ENCODE measurements around the gene TP53RK.

The TP53RK gene

DNA sequence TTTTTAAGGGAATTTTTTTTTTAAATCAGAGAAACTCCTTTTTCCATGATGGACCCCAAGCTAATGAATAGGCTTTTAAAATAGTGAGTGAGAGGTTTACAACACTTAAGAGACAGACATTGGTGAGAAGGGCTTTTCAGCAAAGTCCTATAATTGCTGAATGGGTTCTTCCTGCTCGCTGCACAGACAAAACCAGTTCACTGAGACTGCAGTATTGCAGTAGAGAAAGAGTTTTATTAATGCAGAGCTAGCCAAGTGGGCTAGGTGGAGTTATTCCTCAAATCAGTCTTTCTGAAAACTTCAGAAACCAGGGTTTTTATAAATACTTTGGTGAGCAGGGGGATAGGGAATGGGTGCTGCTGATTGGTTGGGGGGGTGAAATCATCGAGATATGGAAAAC, 17.0 kb upstream of the TP53RK start:
- no peak overlapping the region for H3K27ac ChIP-seq (ENCODE audit: low read depth, low read length)

DNA sequence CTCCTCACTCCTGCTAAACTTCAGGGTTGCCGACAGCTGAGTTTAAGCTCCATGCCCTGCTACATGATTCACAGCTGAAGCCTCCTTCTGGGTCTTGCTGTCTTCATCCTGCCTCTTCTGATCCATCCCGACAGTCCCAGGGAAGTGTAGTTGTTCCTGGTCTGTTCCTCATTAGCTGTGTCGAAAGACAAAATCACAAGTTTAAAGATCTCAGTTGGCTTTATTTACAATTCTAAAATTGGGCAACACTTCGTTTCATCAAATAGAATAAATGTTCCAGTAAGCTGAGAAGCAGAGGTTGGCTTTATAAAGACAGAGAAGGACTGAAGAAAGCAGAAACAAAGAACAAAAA, 16.1 kb upstream of the TP53RK start:
- peaks cover 4 to 13% of the 10 kb centered on the region in 2 donors for H3K27me3 ChIP-seq (ENCODE audit: control insufficient read depth in 1 of 2, insufficient read depth in 2 of 2, low read length in 2 of 2)
- no peak overlapping the region for H3K9ac ChIP-seq (ENCODE audit: low read depth in 1 of 2, low read length in 2 of 2)
- no peak overlapping the region for H3K27ac ChIP-seq (ENCODE audit: low read depth, low read length)
- no peaks in the 10 kb centered on the region for H3K36me3 ChIP-seq (ENCODE audit: control insufficient read depth in 1 of 2, insufficient read depth in 2 of 2, low read length in 2 of 2)
- H3K9me3 ChIP-seq (ENCODE audit: control insufficient read depth in 1 of 2, low read length in 2 of 2), result no peaks in the 10 kb centered on the region
- H3K4me1 ChIP-seq (ENCODE audit: control insufficient read depth in 1 of 2, insufficient read depth in 2 of 2, low read length in 2 of 2), result peaks cover 6% of the 10 kb centered on the region in 2 donors
- no peak overlapping the region for H3K4me3 ChIP-seq (ENCODE audit: low read depth in 1 of 2, low read length in 2 of 2)

More for the DNA sequence above, 17.0 kb upstream of the TP53RK start:
- no peak overlapping the region for H3K9ac ChIP-seq (ENCODE audit: low read depth in 1 of 2, low read length in 2 of 2)
- no peaks in the 10 kb centered on the region for H3K9me3 ChIP-seq (ENCODE audit: control insufficient read depth in 1 of 2, low read length in 2 of 2)
- no peaks in the 10 kb centered on the region for H3K36me3 ChIP-seq (ENCODE audit: control insufficient read depth in 1 of 2, insufficient read depth in 2 of 2, low read length in 2 of 2)
- H3K27me3 ChIP-seq (ENCODE audit: control insufficient read depth in 1 of 2, insufficient read depth in 2 of 2, low read length in 2 of 2), result peaks cover 6 to 16% of the 10 kb centered on the region in 2 donors
- peaks cover 9 to 10% of the 10 kb centered on the region in 2 donors for H3K4me1 ChIP-seq (ENCODE audit: control insufficient read depth in 1 of 2, insufficient read depth in 2 of 2, low read length in 2 of 2)
- no peak overlapping the region for H3K4me3 ChIP-seq (ENCODE audit: low read depth in 1 of 2, low read length in 2 of 2)

DNA sequence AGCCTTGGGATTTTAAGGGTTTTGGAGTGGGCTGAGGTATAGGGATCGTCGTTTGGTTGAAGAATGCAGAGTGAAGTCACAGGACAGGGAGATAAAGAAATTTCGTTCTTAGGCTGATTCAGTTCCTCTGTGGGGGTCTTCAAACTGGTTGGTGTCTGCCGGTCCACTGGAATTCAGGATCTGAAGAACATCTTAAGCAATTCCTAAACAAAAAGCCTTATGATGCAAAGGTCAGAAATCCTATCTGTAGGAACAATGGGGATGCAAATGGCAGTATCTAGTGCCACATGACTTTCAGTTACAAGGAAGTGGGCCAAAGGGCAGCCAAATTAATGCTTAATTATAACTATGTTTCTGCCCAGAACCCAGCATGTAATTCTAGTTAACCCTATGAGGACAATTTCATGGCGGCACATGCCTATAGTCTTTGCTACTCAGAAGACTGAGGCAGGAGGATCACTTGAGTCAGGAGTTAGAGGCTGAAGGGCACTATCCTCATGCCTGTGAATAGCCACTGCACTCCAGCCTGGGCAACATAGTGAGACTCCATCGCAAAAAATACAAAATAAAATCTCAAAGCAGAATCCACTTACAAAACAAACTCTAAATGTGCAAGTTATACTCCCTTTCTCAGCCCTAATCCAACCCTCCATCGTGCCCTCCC, 15.6 kb upstream of the TP53RK start:
- no peak overlapping the region for H3K4me3 ChIP-seq (ENCODE audit: low read depth in 1 of 2, low read length in 2 of 2)
- peaks cover 0 to 8% of the 10 kb centered on the region in 2 donors for H3K27me3 ChIP-seq (ENCODE audit: control insufficient read depth in 1 of 2, insufficient read depth in 2 of 2, low read length in 2 of 2)
- no peak overlapping the region for H3K27ac ChIP-seq (ENCODE audit: low read depth, low read length)
- H3K9me3 ChIP-seq (ENCODE audit: control insufficient read depth in 1 of 2, low read length in 2 of 2), result no peaks in the 10 kb centered on the region
- H3K4me1 ChIP-seq (ENCODE audit: control insufficient read depth in 1 of 2, insufficient read depth in 2 of 2, low read length in 2 of 2), result peaks cover under 1 to 4% of the 10 kb centered on the region in 2 donors
- H3K9ac ChIP-seq (ENCODE audit: low read depth in 1 of 2, low read length in 2 of 2), result no peak overlapping the region
- H3K36me3 ChIP-seq (ENCODE audit: control insufficient read depth in 1 of 2, insufficient read depth in 2 of 2, low read length in 2 of 2), result no peaks in the 10 kb centered on the region

DNA sequence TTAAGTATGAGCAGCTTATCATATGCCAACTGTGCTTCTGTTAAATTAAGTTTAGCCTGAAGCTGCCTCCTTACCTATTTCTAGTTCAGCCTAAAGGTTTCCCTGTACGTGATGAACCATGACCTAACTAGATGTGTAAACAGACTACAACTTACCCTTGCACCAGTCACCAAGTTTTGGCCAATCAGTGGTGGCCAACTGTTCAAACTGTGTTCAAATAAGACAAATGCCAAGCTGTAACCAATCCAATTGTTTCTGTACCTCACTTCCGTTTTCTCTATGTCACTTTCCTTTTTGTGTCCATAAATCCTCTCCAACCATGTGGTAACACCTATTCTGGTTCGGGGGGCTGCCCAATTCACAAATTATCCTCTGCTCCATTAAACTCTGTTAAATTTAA, 14.2 kb upstream of the TP53RK start:
- no peaks in the 10 kb centered on the region for H3K4me1 ChIP-seq (ENCODE audit: control insufficient read depth in 1 of 2, insufficient read depth in 2 of 2, low read length in 2 of 2)
- no peak overlapping the region for H3K27ac ChIP-seq (ENCODE audit: low read depth, low read length)
- H3K9ac ChIP-seq (ENCODE audit: low read depth in 1 of 2, low read length in 2 of 2), result no peak overlapping the region
- no peaks in the 10 kb centered on the region for H3K9me3 ChIP-seq (ENCODE audit: control insufficient read depth in 1 of 2, low read length in 2 of 2)
- no peak overlapping the region for H3K4me3 ChIP-seq (ENCODE audit: low read depth in 1 of 2, low read length in 2 of 2)
- no peaks in the 10 kb centered on the region for H3K36me3 ChIP-seq (ENCODE audit: control insufficient read depth in 1 of 2, insufficient read depth in 2 of 2, low read length in 2 of 2)
- H3K27me3 ChIP-seq (ENCODE audit: control insufficient read depth in 1 of 2, insufficient read depth in 2 of 2, low read length in 2 of 2), result peaks cover 0 to 6% of the 10 kb centered on the region in 2 donors

DNA sequence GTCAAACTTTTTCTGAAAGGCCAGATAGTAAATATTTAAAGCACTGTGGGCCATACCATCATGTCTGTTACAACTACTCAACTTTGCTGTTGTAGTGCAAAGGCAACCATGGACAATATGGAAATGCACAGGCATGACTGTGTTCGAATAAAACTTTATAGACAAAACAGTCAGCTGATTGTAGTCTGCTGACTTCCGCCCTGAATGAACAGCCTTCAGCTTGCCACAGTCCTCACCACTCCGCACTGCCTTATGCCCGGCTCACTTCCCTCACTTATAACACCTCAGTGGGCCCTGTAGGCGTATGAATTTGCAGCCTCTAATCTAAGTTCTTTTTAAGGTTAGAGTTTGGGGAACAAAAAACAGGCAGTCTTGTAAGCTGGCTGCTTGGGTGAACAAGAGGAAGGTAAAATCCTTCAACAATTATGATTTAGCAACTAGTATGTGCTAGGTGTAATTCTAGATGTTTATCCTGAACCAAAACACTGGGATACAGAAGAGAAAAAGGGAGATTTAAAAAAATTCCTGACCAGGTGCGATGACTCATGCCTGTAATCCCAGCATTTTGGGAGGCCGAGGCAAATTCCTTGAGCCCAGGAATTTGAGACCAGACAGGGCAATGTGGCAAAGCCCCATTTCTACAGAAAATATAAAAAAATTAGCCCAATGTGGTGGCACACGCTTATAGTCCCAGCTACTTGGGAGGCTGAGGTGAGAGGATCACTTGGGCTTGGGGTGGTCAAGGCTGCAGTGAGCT, 13.4 kb upstream of the TP53RK start:
- Histone ChIP-seq H3K27me3 (ENCODE audit: control insufficient read depth in 1 of 2, insufficient read depth in 2 of 2, low read length in 2 of 2) (no peaks in the 10 kb centered on the region), H3K9ac (ENCODE audit: low read depth in 1 of 2, low read length in 2 of 2) (no peak overlapping the region), H3K36me3 (ENCODE audit: control insufficient read depth in 1 of 2, insufficient read depth in 2 of 2, low read length in 2 of 2) (no peaks in the 10 kb centered on the region), H3K4me3 (ENCODE audit: low read depth in 1 of 2, low read length in 2 of 2) (no peak overlapping the region), H3K4me1 (ENCODE audit: control insufficient read depth in 1 of 2, insufficient read depth in 2 of 2, low read length in 2 of 2) (no peaks in the 10 kb centered on the region), H3K9me3 (ENCODE audit: control insufficient read depth in 1 of 2, low read length in 2 of 2) (no peaks in the 10 kb centered on the region), H3K27ac (ENCODE audit: low read depth, low read length) (no peak overlapping the region)

DNA sequence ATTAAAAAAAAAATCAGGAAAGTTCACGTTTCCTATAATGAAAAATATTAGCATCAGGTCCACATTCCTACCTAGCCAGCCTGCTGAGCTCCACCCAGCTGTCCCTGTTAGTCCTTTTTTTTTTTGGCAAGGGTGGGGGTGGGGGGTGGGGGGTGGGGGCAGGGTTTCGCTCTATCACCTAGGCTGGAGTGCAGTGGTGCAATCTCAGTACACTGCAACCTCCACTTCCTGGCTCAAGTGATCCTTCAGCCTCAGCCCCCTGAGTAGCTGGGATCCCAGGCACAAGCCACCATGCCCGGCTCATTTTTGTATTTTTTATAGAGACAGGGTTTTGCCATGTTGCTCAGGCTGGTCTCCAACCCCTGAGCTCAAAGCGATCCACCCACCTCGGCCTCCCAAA, 12.7 kb upstream of the TP53RK start:
- no peak overlapping the region for H3K4me3 ChIP-seq (ENCODE audit: low read depth in 1 of 2, low read length in 2 of 2)
- H3K4me1 ChIP-seq (ENCODE audit: control insufficient read depth in 1 of 2, insufficient read depth in 2 of 2, low read length in 2 of 2), result no peaks in the 10 kb centered on the region
- H3K9me3 ChIP-seq (ENCODE audit: control insufficient read depth in 1 of 2, low read length in 2 of 2), result no peaks in the 10 kb centered on the region
- H3K9ac ChIP-seq (ENCODE audit: low read depth in 1 of 2, low read length in 2 of 2), result no peak overlapping the region
- no peak overlapping the region for H3K27ac ChIP-seq (ENCODE audit: low read depth, low read length)
- H3K27me3 ChIP-seq (ENCODE audit: control insufficient read depth in 1 of 2, insufficient read depth in 2 of 2, low read length in 2 of 2), result no peaks in the 10 kb centered on the region
- no peaks in the 10 kb centered on the region for H3K36me3 ChIP-seq (ENCODE audit: control insufficient read depth in 1 of 2, insufficient read depth in 2 of 2, low read length in 2 of 2)

DNA sequence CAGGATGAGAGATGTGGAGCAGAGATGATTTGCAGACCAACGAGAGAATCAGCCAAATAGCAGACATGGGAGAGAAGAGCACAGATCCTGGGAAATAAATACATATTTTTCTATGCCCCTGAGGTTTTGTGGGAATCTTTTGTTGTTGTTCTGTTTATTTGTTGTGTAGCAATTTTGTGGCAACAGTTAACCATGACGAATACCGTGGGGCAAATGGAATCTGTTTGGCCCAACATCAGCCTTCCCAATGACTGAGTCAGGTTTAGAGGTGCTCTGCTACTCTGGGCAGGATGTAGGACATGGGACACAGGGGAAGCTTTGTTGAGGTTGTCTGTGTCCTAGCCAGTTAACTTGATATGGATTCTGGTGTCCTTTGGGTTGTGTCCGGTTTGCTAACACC, 12.3 kb upstream of the TP53RK start:
- Histone ChIP-seq H3K27ac (ENCODE audit: low read depth, low read length) (no peak overlapping the region), H3K36me3 (ENCODE audit: control insufficient read depth in 1 of 2, insufficient read depth in 2 of 2, low read length in 2 of 2) (no peaks in the 10 kb centered on the region), H3K9me3 (ENCODE audit: control insufficient read depth in 1 of 2, low read length in 2 of 2) (no peaks in the 10 kb centered on the region), H3K4me3 (ENCODE audit: low read depth in 1 of 2, low read length in 2 of 2) (no peak overlapping the region), H3K27me3 (ENCODE audit: control insufficient read depth in 1 of 2, insufficient read depth in 2 of 2, low read length in 2 of 2) (no peaks in the 10 kb centered on the region), H3K9ac (ENCODE audit: low read depth in 1 of 2, low read length in 2 of 2) (no peak overlapping the region), H3K4me1 (ENCODE audit: control insufficient read depth in 1 of 2, insufficient read depth in 2 of 2, low read length in 2 of 2) (no peaks in the 10 kb centered on the region)

DNA sequence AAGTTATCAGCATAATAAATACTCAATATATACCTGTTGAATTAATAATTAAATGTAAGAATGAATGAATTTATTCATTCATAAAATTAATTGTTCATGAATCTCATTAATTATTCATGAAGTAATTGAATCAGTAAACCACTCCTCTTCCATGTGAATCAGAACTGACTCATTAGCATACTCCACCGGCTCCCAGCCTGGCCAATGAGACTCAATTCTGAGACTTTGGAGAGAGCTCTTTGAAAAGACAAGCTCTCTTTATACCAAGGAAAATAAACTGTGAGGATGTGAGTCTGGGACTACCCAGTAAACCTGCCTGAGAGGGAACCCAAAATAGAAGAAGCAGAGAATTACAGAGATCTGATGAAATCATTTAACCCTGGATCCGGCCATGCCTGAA, 11.8 kb upstream of the TP53RK start:
- Histone ChIP-seq H3K4me3 (ENCODE audit: low read depth in 1 of 2, low read length in 2 of 2) (no peak overlapping the region), H3K36me3 (ENCODE audit: control insufficient read depth in 1 of 2, insufficient read depth in 2 of 2, low read length in 2 of 2) (no peaks in the 10 kb centered on the region), H3K27me3 (ENCODE audit: control insufficient read depth in 1 of 2, insufficient read depth in 2 of 2, low read length in 2 of 2) (no peaks in the 10 kb centered on the region), H3K9ac (ENCODE audit: low read depth in 1 of 2, low read length in 2 of 2) (no peak overlapping the region), H3K4me1 (ENCODE audit: control insufficient read depth in 1 of 2, insufficient read depth in 2 of 2, low read length in 2 of 2) (no peaks in the 10 kb centered on the region), H3K27ac (ENCODE audit: low read depth, low read length) (no peak overlapping the region), H3K9me3 (ENCODE audit: control insufficient read depth in 1 of 2, low read length in 2 of 2) (no peaks in the 10 kb centered on the region)

DNA sequence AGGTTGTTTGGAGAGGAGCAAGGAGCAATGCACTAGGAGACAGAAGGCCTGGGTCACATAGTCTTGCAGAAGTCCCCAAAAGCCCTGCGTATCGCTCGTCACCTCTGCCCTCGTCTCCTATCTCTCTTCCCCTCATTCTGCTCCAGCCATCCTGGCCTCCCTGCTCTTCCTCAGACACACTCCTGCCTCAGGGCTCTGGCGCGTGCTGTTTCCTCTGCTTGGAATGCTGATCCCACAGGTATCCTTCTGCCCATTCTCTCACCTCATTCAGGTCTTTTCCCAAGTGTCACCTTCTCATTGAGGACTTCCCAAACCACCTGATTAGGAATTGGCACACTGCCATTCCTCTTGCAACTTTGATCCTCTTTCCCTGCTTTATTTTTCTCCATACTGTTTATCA, 11.2 kb upstream of the TP53RK start:
- Histone ChIP-seq H3K27ac (ENCODE audit: low read depth, low read length) (no peak overlapping the region), H3K9ac (ENCODE audit: low read depth in 1 of 2, low read length in 2 of 2) (no peak overlapping the region), H3K4me3 (ENCODE audit: low read depth in 1 of 2, low read length in 2 of 2) (no peak overlapping the region), H3K36me3 (ENCODE audit: control insufficient read depth in 1 of 2, insufficient read depth in 2 of 2, low read length in 2 of 2) (no peaks in the 10 kb centered on the region), H3K9me3 (ENCODE audit: control insufficient read depth in 1 of 2, low read length in 2 of 2) (no peaks in the 10 kb centered on the region), H3K4me1 (ENCODE audit: control insufficient read depth in 1 of 2, insufficient read depth in 2 of 2, low read length in 2 of 2) (no peaks in the 10 kb centered on the region), H3K27me3 (ENCODE audit: control insufficient read depth in 1 of 2, insufficient read depth in 2 of 2, low read length in 2 of 2) (no peaks in the 10 kb centered on the region)

DNA sequence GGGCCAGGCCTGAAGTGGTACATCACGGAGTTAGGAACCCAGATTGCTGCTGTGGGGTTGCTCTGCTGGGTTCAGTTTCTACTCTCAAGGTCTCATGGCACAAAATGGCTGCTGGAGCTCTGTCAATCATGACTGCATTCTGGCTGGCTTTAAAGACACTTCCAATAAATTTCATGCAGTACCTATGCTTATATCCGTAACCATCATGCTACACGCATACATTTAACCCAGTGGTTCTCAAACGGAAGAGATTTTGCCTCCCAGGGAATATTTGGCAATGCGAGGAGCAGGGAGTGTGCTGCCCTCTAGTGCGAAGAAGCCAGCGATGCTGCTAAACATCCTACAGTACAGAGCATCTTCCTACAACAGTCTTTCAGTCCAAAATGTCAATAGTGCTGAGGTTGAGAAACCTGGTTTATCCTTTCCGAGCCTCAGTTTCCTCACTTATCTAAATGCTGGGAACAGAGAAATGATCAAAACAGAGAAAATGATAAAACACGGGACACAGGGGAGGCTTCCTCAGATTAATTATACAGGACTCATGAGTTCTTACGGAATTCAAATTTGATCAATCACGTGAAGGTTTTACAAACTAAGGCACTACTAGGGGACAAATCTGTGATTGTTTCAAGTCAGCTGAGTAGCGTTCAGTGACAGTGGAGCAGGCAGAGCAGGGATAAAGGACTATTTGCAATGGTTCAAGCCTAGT, 10.6 kb upstream of the TP53RK start:
- Histone ChIP-seq H3K27me3 (ENCODE audit: control insufficient read depth in 1 of 2, insufficient read depth in 2 of 2, low read length in 2 of 2) (no peaks in the 10 kb centered on the region), H3K4me1 (ENCODE audit: control insufficient read depth in 1 of 2, insufficient read depth in 2 of 2, low read length in 2 of 2) (no peaks in the 10 kb centered on the region), H3K9ac (ENCODE audit: low read depth in 1 of 2, low read length in 2 of 2) (no peak overlapping the region), H3K36me3 (ENCODE audit: control insufficient read depth in 1 of 2, insufficient read depth in 2 of 2, low read length in 2 of 2) (no peaks in the 10 kb centered on the region), H3K4me3 (ENCODE audit: low read depth in 1 of 2, low read length in 2 of 2) (no peak overlapping the region), H3K9me3 (ENCODE audit: control insufficient read depth in 1 of 2, low read length in 2 of 2) (no peaks in the 10 kb centered on the region), H3K27ac (ENCODE audit: low read depth, low read length) (no peak overlapping the region)

Measured in duodenal mucosa (tissue), 2 donors.